Left ventricle myocardium inferior (tissue), 1 donor: ENCODE results near the gene EPHA3. TPM values are rescaled to one million over a fixed set of nuclear protein-coding genes. Genes with fewer than 3 reads are reported as not detected.

Experiments used
- DNase-seq: peaks from one replicate; pipeline ENCODE4 v3.0.0-alpha.2; 2020
- H3K27ac ChIP-seq: fragments of 200-600 bp; replicated peaks from 2 replicates; pipeline ENCODE4 v1.8.0; 2021
- H3K27me3 ChIP-seq: fragments of 200-600 bp; 2 replicates; pipeline ENCODE4 v1.8.0; 2021; ENCODE audit warnings: low read depth
- H3K36me3 ChIP-seq: fragments of 200-600 bp; 2 replicates; pipeline ENCODE4 v1.8.0; 2021
- H3K4me1 ChIP-seq: fragments of 200-600 bp; 2 replicates; pipeline ENCODE4 v1.8.0; 2021
- H3K4me3 ChIP-seq: fragments of 200-600 bp; 2 replicates; pipeline ENCODE4 v1.8.0; 2021; ENCODE audit warnings: mild to moderate bottlenecking, moderate library complexity
- H3K9me3 ChIP-seq: fragments of 200-600 bp; replicated peaks from 2 replicates; pipeline ENCODE4 v1.8.0; 2021
- CTCF ChIP-seq: fragments of 200-600 bp; IDR thresholded peaks from 2 replicates; pipeline ENCODE4 v1.8.0; 2021; ENCODE audit warnings: antibody characterized with exemption, mild to moderate bottlenecking, borderline replicate concordance
- intact Hi-C: fragments of 100-400 bp; cut with micrococcal nuclease; formaldehyde crosslinking; loops from one replicate; pipeline ENCODE4 v1.11.0; 2022
- total RNA-seq: library from RNA; stranded (reverse); fragmentation: NEBNext Ultra II Directional; extraction: Animal tissue kit (Norgen Biotek cat#: 25700); gene quantifications from one replicate; pipeline ENCODE4 v1.2.1, GENCODE V29; 2021
- donor health status: DM: no; HTN: yes; CAD: no; lungs with severe emphysema.

EPHA3 gene
- total RNA-seq, 1 donor from 2014 or later: 3.5 TPM

GRCh38 chr3:89436846-89437245 lies 329.4 kb downstream of the EPHA3 start:
- H3K4me3 ChIP-seq: no peak overlapping the region
- H3K27me3 ChIP-seq: no peaks in the 10 kb centered on the region
- no peak for DNase-seq
- no peaks in the 10 kb centered on the region for H3K36me3 ChIP-seq
- TF ChIP-seq CTCF: no peak
- intact Hi-C loops: no loop called here
- H3K9me3 ChIP-seq: no peaks in the 10 kb centered on the region
- H3K27ac ChIP-seq: no peak overlapping the region
- H3K4me1 ChIP-seq: no peaks in the 10 kb centered on the region

GRCh38 chr3:89440386-89440785 lies 333.0 kb downstream of the EPHA3 start:
- no peaks in the 10 kb centered on the region for H3K27me3 ChIP-seq
- no peak for TF ChIP-seq CTCF
- H3K4me3 ChIP-seq: no peak overlapping the region
- no peak overlapping the region for H3K27ac ChIP-seq
- DNase-seq: no peak
- no peaks in the 10 kb centered on the region for H3K36me3 ChIP-seq
- intact Hi-C loops: no loop called here
- no peaks in the 10 kb centered on the region for H3K4me1 ChIP-seq
- peaks cover 5% of the 10 kb centered on the region for H3K9me3 ChIP-seq

- H3K27ac ChIP-seq: no peak overlapping the region
- intact Hi-C loops: no loop called here
Observed at GRCh38 chr3:89441141-89441540, 333.7 kb downstream of the EPHA3 start.

DNA sequence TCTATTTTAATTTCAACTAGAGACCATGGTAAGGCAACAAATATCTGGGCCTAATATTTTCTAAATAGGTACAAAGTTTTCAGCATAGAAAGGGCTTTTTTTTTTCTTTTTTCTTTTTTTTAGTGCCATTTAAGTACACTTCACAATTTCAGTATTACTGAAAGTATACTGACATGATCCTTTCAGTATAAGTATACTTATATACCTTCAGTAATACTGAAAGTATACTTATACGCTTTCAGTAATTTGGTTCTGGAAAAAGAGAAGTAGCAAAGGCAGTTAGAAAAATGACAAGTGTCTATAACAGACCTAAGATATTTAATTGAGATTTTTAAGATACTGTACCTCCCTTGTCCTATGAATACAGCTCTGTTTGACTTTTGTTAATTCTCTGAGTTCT lies 339.2 kb downstream of the EPHA3 start:
- Histone ChIP-seq H3K36me3 (no peaks in the 10 kb centered on the region), H3K9me3 (peaks cover 5% of the 10 kb centered on the region), H3K27ac (no peak overlapping the region), H3K4me1 (no peaks in the 10 kb centered on the region), H3K4me3 (no peak overlapping the region), H3K27me3 (no peaks in the 10 kb centered on the region)
- intact Hi-C loops: no loop called here
- TF ChIP-seq CTCF: no peak
- no peak for DNase-seq

More at GRCh38 chr3:89441141-89441540, 333.7 kb downstream of the EPHA3 start:
- no peaks in the 10 kb centered on the region for H3K27me3 ChIP-seq
- H3K4me3 ChIP-seq: no peak overlapping the region
- no peak for TF ChIP-seq CTCF
- no peaks in the 10 kb centered on the region for H3K4me1 ChIP-seq
- H3K9me3 ChIP-seq: peaks cover 5% of the 10 kb centered on the region
- no peaks in the 10 kb centered on the region for H3K36me3 ChIP-seq
- DNase-seq: no peak

GRCh38 chr3:89447243-89447642 lies 339.8 kb downstream of the EPHA3 start:
- no peak for TF ChIP-seq CTCF
- Histone ChIP-seq H3K4me3 (no peak overlapping the region), H3K27me3 (no peaks in the 10 kb centered on the region), H3K9me3 (peaks cover 5% of the 10 kb centered on the region), H3K4me1 (no peaks in the 10 kb centered on the region), H3K36me3 (no peaks in the 10 kb centered on the region), H3K27ac (no peak overlapping the region)
- no peak for DNase-seq
- intact Hi-C loops: no loop called here

- TF ChIP-seq CTCF: no peak
- no peak for DNase-seq
- H3K9me3 ChIP-seq: peaks cover 1% of the 10 kb centered on the region
- H3K36me3 ChIP-seq: no peaks in the 10 kb centered on the region
- no peak overlapping the region for H3K27ac ChIP-seq
- no peaks in the 10 kb centered on the region for H3K4me1 ChIP-seq
- no peak overlapping the region for H3K4me3 ChIP-seq
- no peaks in the 10 kb centered on the region for H3K27me3 ChIP-seq
- intact Hi-C loops: no loop called here
Observed at GRCh38 chr3:89449086-89449485, 341.7 kb downstream of the EPHA3 start.
